ENCODE measurements around the gene NEK1. TPM values are rescaled to one million over a fixed set of nuclear protein-coding genes. Genes with fewer than 3 reads are reported as not detected.

The NEK1 gene
- total RNA-seq, 4 donors from 2014 or later, result 6.0 to 11.1 (median 6.7) TPM

- WGBS, result 69% methylated on average over 1 of the region's 1 CpG
- Histone ChIP-seq H3K27ac (no peak overlapping the region), H3K4me1 (peaks cover 4% of the 10 kb centered on the region), H3K9me3 (no peaks in the 10 kb centered on the region), H3K27me3 (no peaks in the 10 kb centered on the region), H3K36me3 (no peaks in the 10 kb centered on the region), H3K4me3 (no peak overlapping the region)
- no peak for DNase-seq (ENCODE audit: low spot score in 2 of 2)
- TF ChIP-seq POLR2AphosphoS5 (IDR thresholded peaks at IDR 0.05) (no peak), CTCF (IDR thresholded peaks at IDR 0.05) (no peak), POLR2A (IDR thresholded peaks at IDR 0.05) (no peak), EP300 (IDR thresholded peaks at IDR 0.05) (no peak)
These were observed 205.1 kb downstream of the NEK1 start for GRCh38 chr4:169407217-169407845.

GRCh38 chr4:169404960-169405359 lies 207.4 kb downstream of the NEK1 start:
- TF ChIP-seq EP300 (IDR thresholded peaks at IDR 0.05) (no peak), CTCF (IDR thresholded peaks at IDR 0.05) (no peak), POLR2AphosphoS5 (IDR thresholded peaks at IDR 0.05) (no peak), POLR2A (IDR thresholded peaks at IDR 0.05) (no peak)
- no peak overlapping the region for H3K4me3 ChIP-seq
- H3K36me3 ChIP-seq, result no peaks in the 10 kb centered on the region
- H3K4me1 ChIP-seq, result no peaks in the 10 kb centered on the region
- whole genome bisulfite sequencing, result 38% methylated on average over 1 of the region's 1 CpG
- DNase-seq (ENCODE audit: low spot score in 2 of 2), result no peak
- H3K27me3 ChIP-seq, result no peaks in the 10 kb centered on the region
- H3K9me3 ChIP-seq, result no peaks in the 10 kb centered on the region
- no peak overlapping the region for H3K27ac ChIP-seq

- WGBS, result 62% methylated on average over 3 of the region's 3 CpGs
- H3K27me3 ChIP-seq, result no peaks in the 10 kb centered on the region
- H3K9me3 ChIP-seq, result no peaks in the 10 kb centered on the region
- no peaks in the 10 kb centered on the region for H3K36me3 ChIP-seq
- H3K4me1 ChIP-seq, result peaks cover 6% of the 10 kb centered on the region
- H3K27ac ChIP-seq, result no peak overlapping the region
- no peak for DNase-seq (ENCODE audit: low spot score in 2 of 2)
- no peak for TF ChIP-seq CTCF (IDR thresholded peaks at IDR 0.05)
- TF ChIP-seq POLR2A (IDR thresholded peaks at IDR 0.05), result no peak
- no peak for TF ChIP-seq POLR2AphosphoS5 (IDR thresholded peaks at IDR 0.05)
- TF ChIP-seq EP300 (IDR thresholded peaks at IDR 0.05), result no peak
- H3K4me3 ChIP-seq, result no peak overlapping the region
These were observed 211.6 kb downstream of the NEK1 start for GRCh38 chr4:169400832-169401231.

- WGBS, result 94% methylated on average over 1 of the region's 1 CpG
These were observed 212.2 kb downstream of the NEK1 start for GRCh38 chr4:169399976-169400767.

More at GRCh38 chr4:169399976-169400767, 212.2 kb downstream of the NEK1 start:
- H3K27ac ChIP-seq, result no peak overlapping the region
- H3K27me3 ChIP-seq, result no peaks in the 10 kb centered on the region
- TF ChIP-seq CTCF (IDR thresholded peaks at IDR 0.05) (no peak), POLR2AphosphoS5 (IDR thresholded peaks at IDR 0.05) (no peak), EP300 (IDR thresholded peaks at IDR 0.05) (no peak), POLR2A (IDR thresholded peaks at IDR 0.05) (no peak)
- no peaks in the 10 kb centered on the region for H3K36me3 ChIP-seq
- DNase-seq (ENCODE audit: low spot score in 2 of 2), result no peak
- H3K4me3 ChIP-seq, result no peak overlapping the region
- no peaks in the 10 kb centered on the region for H3K9me3 ChIP-seq
- peaks cover 6% of the 10 kb centered on the region for H3K4me1 ChIP-seq

Measured in suprapubic skin (tissue), 4 donors.